Prostate gland (tissue), 2 donors: Measurements from ENCODE around the gene R3HCC1L. TPM values are rescaled to one million over a fixed set of nuclear protein-coding genes. Genes with fewer than 3 reads are reported as not detected.

ENCODE experiments used
- DNase-seq: peaks from one replicate; pipeline ENCODE4 v3.0.0-alpha.2; 2019; ENCODE audit warnings: low spot score
- H3K27ac ChIP-seq, 2 donors: fragments of 200-600 bp; sonication (generic); 2 replicates each; pipeline ENCODE4 v1.5.1; 2017 to 2019
- H3K27me3 ChIP-seq: fragments of 200-600 bp; sonication (generic); replicated peaks from 2 replicates; pipeline ENCODE4 v1.5.1; 2019; ENCODE audit not compliant: insufficient read depth
- H3K36me3 ChIP-seq, 2 donors: fragments of 200-600 bp; sonication (generic); 1 replicate in 1 of 2; 2 replicates in 1 of 2; pipeline versions ENCODE4 v1.5.1 to v1.8.1; 2017 to 2019
- H3K4me1 ChIP-seq: fragments of 200-600 bp; sonication (generic); replicated peaks from 2 replicates; pipeline ENCODE4 v1.5.1; 2019
- H3K4me3 ChIP-seq, 2 donors: fragments of 200-600 bp; sonication (generic); 2 replicates each; pipeline ENCODE4 v1.5.1; 2017 to 2019
- H3K9me3 ChIP-seq: fragments of 200-600 bp; sonication (generic); 2 replicates; pipeline ENCODE4 v1.5.1; 2017
- POLR2A ChIP-seq: fragments of 450-650 bp; IDR thresholded peaks from one replicate; pipeline ENCODE4 v1.6.1; 2016; ENCODE audit warnings: antibody characterized with exemption, mild to moderate bottlenecking
- POLR2AphosphoS5 ChIP-seq: sonication (generic); formaldehyde crosslinking; IDR thresholded peaks from one replicate; pipeline ENCODE4 v1.6.1; 2017; ENCODE audit warnings: antibody characterized with exemption
- WGBS: methylation state at CpG from one replicate; pipeline ENCODE4 v1.1.5; 2018; 5-methylcytosine and 5-hydroxymethylcytosine counted together
- intact Hi-C: fragments of 100-400 bp; cut with DNase I; formaldehyde crosslinking; loops from one replicate; pipeline ENCODE4 v1.14.2; 2022
- total RNA-seq, 2 donors: library from RNA; depleted of rRNA; stranded (reverse); fragments of >200 nt; gene quantifications; one replicate each; pipeline ENCODE4 v1.1.0, GENCODE V29; 2016
- TF ChIP-seq, protein P1 (sequence below), 4 experiments: fragments of 200-600 bp in 2 of 4; fragments of 450-650 bp in 2 of 4; sonication (generic) in 2 of 4; IDR thresholded peaks; 1 replicate in 3 of 4; 2 replicates in 1 of 4; pipeline ENCODE4 v1.5.1; 2016 to 2019; ENCODE audit warnings: antibody characterized with exemption in 4 of 4, mild to moderate bottlenecking in 2 of 4, moderate library complexity in 2 of 4

The R3HCC1L gene
- total RNA-seq, 2 donors from 2014 or later = 14.2 to 26.0 TPM

DNA sequence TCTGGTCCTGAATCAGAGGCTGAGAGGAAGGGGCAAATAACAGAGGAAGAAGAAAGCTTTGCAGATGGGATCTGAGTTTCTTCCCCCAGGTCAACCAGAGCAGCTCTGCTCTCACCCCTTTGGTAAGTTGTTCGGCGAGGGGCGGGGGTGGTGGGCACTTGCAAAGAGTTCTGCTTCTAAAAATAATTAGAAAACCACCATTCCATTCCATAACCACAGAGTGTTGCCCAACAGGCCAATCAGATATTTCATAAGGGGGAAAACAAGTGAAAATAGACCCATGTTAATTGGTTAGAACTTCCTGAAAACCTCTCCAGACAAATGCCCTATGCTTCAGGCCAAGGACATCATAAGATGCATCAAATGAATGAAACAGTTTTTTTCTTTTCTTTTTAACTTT lies 43.6 kb upstream of the R3HCC1L start:
- Histone ChIP-seq H3K27ac (no peak overlapping the region), H3K36me3 (no peaks in the 10 kb centered on the region), H3K4me1 (no peaks in the 10 kb centered on the region), H3K4me3 (no peak overlapping the region), H3K27me3 (no peaks in the 10 kb centered on the region), H3K9me3 (no peaks in the 10 kb centered on the region)
- intact Hi-C loops = no loop called here
- TF ChIP-seq, protein P1, sequence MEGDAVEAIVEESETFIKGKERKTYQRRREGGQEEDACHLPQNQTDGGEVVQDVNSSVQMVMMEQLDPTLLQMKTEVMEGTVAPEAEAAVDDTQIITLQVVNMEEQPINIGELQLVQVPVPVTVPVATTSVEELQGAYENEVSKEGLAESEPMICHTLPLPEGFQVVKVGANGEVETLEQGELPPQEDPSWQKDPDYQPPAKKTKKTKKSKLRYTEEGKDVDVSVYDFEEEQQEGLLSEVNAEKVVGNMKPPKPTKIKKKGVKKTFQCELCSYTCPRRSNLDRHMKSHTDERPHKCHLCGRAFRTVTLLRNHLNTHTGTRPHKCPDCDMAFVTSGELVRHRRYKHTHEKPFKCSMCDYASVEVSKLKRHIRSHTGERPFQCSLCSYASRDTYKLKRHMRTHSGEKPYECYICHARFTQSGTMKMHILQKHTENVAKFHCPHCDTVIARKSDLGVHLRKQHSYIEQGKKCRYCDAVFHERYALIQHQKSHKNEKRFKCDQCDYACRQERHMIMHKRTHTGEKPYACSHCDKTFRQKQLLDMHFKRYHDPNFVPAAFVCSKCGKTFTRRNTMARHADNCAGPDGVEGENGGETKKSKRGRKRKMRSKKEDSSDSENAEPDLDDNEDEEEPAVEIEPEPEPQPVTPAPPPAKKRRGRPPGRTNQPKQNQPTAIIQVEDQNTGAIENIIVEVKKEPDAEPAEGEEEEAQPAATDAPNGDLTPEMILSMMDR (IDR thresholded peaks at IDR 0.05) = no peak
- no peak for TF ChIP-seq POLR2AphosphoS5
- TF ChIP-seq POLR2A = no peak
- WGBS = 75% methylated on average over 3 of the region's 3 CpGs
- DNase-seq = no peak

DNA sequence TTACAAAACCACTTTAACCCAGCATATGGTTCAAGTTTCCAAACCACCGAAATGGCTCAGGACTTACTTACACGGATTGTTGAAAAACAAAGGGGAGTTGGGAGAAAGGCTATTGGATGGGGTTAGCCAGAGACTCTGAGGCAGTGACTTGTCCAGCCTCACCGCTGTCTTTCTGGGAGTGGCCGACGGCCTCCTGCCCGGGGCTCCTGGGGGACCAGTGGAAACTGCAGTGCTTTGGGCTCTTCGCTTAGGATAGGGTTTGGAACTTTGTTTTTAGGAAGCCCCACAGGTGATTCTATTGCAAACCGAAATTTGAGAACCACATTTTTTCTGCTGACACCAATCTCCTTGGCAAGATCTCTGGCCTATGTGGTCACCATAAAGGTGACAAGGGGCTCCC lies 38.1 kb upstream of the R3HCC1L start:
- 60% methylated on average over 8 of the region's 8 CpGs for WGBS
- no peaks in the 10 kb centered on the region for H3K4me1 ChIP-seq
- no peak overlapping the region for H3K4me3 ChIP-seq
- TF ChIP-seq, protein P1 (IDR thresholded peaks at IDR 0.05) = no peak
- TF ChIP-seq POLR2AphosphoS5 = no peak
- TF ChIP-seq POLR2A = no peak
- no peaks in the 10 kb centered on the region for H3K9me3 ChIP-seq
- DNase-seq = no peak
- intact Hi-C loops = no loop called here
- no peaks in the 10 kb centered on the region for H3K27me3 ChIP-seq
- H3K36me3 ChIP-seq = no peaks in the 10 kb centered on the region
- no peak overlapping the region for H3K27ac ChIP-seq

DNA sequence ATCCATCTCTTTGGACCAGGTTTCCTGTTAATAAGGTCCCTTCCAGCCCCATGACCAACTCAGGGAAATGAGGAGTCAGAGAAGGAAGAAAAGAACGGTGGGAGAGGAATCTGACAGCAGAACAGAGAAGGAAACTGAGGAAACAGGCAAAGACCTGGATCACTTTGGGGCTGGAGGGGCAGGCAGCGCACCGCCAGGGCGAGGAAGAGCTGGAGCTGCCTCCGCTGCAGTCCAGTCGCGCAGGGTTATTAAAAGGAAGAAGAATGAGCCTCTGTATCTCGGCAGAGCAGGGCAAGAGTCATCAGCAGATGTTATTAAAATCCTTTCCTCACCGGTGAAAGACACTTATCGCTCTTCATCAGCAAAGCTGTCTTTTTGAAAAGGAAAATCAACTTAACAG lies 37.7 kb upstream of the R3HCC1L start:
- H3K4me1 ChIP-seq = no peaks in the 10 kb centered on the region
- no peaks in the 10 kb centered on the region for H3K27me3 ChIP-seq
- H3K4me3 ChIP-seq = no peak overlapping the region
- intact Hi-C loops = no loop called here
- H3K36me3 ChIP-seq = no peaks in the 10 kb centered on the region
- H3K27ac ChIP-seq = no peak overlapping the region
- DNase-seq = no peak
- WGBS = 48% methylated on average over 10 of the region's 10 CpGs
- no peaks in the 10 kb centered on the region for H3K9me3 ChIP-seq
- TF ChIP-seq, protein P1 (IDR thresholded peaks at IDR 0.05) = no peak

GRCh38 chr10:98097175-98097574 lies 37.3 kb upstream of the R3HCC1L start:
- no peak for DNase-seq
- 70% methylated on average over 8 of the region's 8 CpGs for WGBS
- no peaks in the 10 kb centered on the region for H3K36me3 ChIP-seq
- no peaks in the 10 kb centered on the region for H3K9me3 ChIP-seq
- intact Hi-C loops = no loop called here
- no peaks in the 10 kb centered on the region for H3K27me3 ChIP-seq
- H3K4me1 ChIP-seq = no peaks in the 10 kb centered on the region
- no peak overlapping the region for H3K4me3 ChIP-seq
- TF ChIP-seq POLR2A = no peak
- no peak overlapping the region for H3K27ac ChIP-seq

- H3K4me3 ChIP-seq = no peak overlapping the region
- H3K4me1 ChIP-seq = no peaks in the 10 kb centered on the region
- no peak overlapping the region for H3K27ac ChIP-seq
- DNase-seq = no peak
- H3K9me3 ChIP-seq = no peaks in the 10 kb centered on the region
- intact Hi-C loops = no loop called here
- TF ChIP-seq POLR2A = no peak
- TF ChIP-seq POLR2AphosphoS5 = no peak
- TF ChIP-seq, protein P1 (IDR thresholded peaks at IDR 0.05) = no peak
- WGBS = 21% methylated on average over 6 of the region's 6 CpGs
- no peaks in the 10 kb centered on the region for H3K36me3 ChIP-seq
- H3K27me3 ChIP-seq = no peaks in the 10 kb centered on the region
Measured at GRCh38 chr10:98097616-98098015, 36.8 kb upstream of the R3HCC1L start.
